Measurements from ENCODE around the gene HPS4. TPM values are rescaled to one million over a fixed set of nuclear protein-coding genes. Genes with fewer than 3 reads are reported as not detected.

HPS4 gene
- total and polyA plus RNA-seq, 2 experiments from 2014 or later, result 16.2 to 27.1 TPM

DNA sequence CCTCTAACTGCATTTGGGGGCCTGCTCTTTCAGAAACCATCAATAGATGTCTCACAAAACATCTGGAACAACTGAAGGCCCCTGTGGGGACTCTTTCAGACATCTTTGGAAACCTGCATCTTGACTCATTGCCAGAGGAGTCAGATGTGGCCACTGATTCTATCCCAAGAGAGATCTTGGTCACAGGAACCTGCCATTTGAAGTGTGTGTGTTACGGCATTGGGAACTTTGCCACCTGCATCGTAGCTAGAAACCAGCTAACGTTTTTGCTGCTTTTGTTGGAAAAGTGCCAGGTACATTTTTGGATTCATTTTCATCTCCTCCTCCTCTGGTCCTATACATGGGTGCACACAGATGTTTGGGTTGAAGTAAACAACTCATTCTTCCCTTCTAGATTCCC is 4.4 kb upstream of the HPS4 start:
- no peak overlapping the region for H3K4me3 ChIP-seq
- no peak overlapping the region for H3K4me2 ChIP-seq (ENCODE audit: unreplicated experiment)
- no peaks in the 10 kb centered on the region for H3K9me2 ChIP-seq (ENCODE audit: insufficient read depth)
- in situ Hi-C loops (cut with MboI), result no loop called here
- no peak for DNase-seq
- H4K20me1 ChIP-seq (ENCODE audit: insufficient read depth), result no peaks in the 10 kb centered on the region
- H3K9me3 ChIP-seq (ENCODE audit: low read depth), result no peaks in the 10 kb centered on the region
- H3K4me1 ChIP-seq (ENCODE audit: insufficient read depth), result peaks cover 13% of the 10 kb centered on the region
- TF ChIP-seq EZH2 (IDR thresholded peaks at IDR 0.05; ENCODE audit: insufficient read depth, poor library complexity, severe bottlenecking), result no peak
- no peak for TF ChIP-seq EZH2phosphoT487 (IDR thresholded peaks at IDR 0.05; ENCODE audit: insufficient read depth, low read depth)
- H3K9ac ChIP-seq, result no peak overlapping the region
- no peak overlapping the region for H2AFZ ChIP-seq
- no peaks in the 10 kb centered on the region for H3K27me3 ChIP-seq (replicated peaks; ENCODE audit: insufficient read depth)
- peaks cover 29% of the 10 kb centered on the region for H3K79me2 ChIP-seq (ENCODE audit: insufficient read depth)
- H3K36me3 ChIP-seq (ENCODE audit: low read depth), result peaks cover 22% of the 10 kb centered on the region
- H3K27ac ChIP-seq, result no peak overlapping the region
- WGBS, 2 experiments (ENCODE audit: low coverage in 1 of 2, low lambda C conversion rate in 2 of 2, missing lambda C conversion rate in 2 of 2), result 48 to 53% methylated on average over 3 of the region's 3 CpGs
- no peaks in the 10 kb centered on the region; the same call in 1 of the 2 replicates for H3F3A ChIP-seq (ENCODE audit: insufficient read depth)

DNA sequence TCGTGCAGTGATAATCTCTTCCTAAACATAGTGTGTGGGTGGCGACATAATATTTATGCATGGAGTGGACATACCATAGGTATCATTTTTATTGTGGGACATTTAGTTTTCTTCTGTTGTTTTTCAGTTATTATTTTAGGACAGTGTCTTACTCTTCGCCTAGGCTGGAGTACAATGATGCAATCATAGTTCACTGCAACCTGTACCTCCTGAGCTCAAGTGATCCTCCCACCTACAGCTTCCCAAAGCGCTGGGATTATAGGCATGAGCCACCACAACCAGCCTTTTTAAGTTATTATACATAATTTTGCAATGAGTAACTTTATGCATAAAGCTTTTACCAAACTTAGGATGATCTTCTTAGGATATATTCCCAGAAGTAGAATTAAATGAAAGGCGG is 2.8 kb upstream of the HPS4 start:
- 90 to 93% methylated on average over 5 of the region's 5 CpGs for WGBS, 2 experiments (ENCODE audit: low coverage in 1 of 2, low lambda C conversion rate in 2 of 2, missing lambda C conversion rate in 2 of 2)

DNA sequence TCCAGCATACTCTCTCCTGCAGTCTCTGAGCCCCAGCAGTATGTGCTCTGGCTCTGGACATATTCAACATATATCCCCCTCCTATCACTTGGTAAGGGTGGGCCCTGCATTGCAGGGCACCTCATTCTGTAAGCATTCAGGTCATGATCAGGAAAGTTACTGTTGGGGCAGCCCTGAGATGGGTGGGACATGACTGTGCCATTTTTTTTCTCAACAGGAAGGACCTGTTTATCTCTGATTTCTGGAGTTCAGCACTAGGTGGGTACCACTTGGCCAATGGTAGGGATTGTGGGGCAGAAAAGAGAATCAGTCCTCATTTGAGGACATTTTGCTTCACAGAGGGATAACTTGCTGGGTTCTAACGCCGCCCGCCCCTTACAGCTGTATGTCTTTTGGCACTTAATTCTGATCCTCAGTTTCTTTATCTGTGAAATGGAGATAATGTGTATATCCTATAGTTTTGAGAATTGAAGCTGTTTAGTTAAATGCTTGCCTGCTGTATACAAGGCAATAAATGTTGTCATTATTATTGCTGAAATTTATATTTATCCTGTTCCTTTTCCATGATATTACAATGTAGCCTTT is 2.3 kb upstream of the HPS4 start:
- peak overlapping the region; percentile 97 for H3K9ac ChIP-seq
- H3K79me2 ChIP-seq (ENCODE audit: insufficient read depth), result peaks cover 50% of the 10 kb centered on the region
- WGBS, 2 experiments (ENCODE audit: low coverage in 1 of 2, low lambda C conversion rate in 2 of 2, missing lambda C conversion rate in 2 of 2), result 70 to 75% methylated on average over 3 of the region's 3 CpGs
- H3F3A ChIP-seq (ENCODE audit: insufficient read depth), result no peaks in the 10 kb centered on the region; the same call in 1 of the 2 replicates
- H3K4me1 ChIP-seq (ENCODE audit: insufficient read depth), result peaks cover 20% of the 10 kb centered on the region
- TF ChIP-seq EZH2phosphoT487 (IDR thresholded peaks at IDR 0.05; ENCODE audit: insufficient read depth, low read depth) (no peak), EZH2 (IDR thresholded peaks at IDR 0.05; ENCODE audit: insufficient read depth, poor library complexity, severe bottlenecking) (no peak)
- no peak for DNase-seq
- 0 out of 2 replicates have a peak overlapping the region, but pooled peaks have one; percentile 81 for H3K4me3 ChIP-seq
- peaks cover 3% of the 10 kb centered on the region for H3K36me3 ChIP-seq (ENCODE audit: low read depth)
- peak overlapping the region; percentile 80 for H3K27ac ChIP-seq
- no peak overlapping the region for H3K4me2 ChIP-seq (ENCODE audit: unreplicated experiment)
- H2AFZ ChIP-seq, result no peak overlapping the region
- no peaks in the 10 kb centered on the region for H3K27me3 ChIP-seq (replicated peaks; ENCODE audit: insufficient read depth)
- in situ Hi-C loops (cut with MboI), result no loop called here
- no peaks in the 10 kb centered on the region for H3K9me3 ChIP-seq (ENCODE audit: low read depth)
- no peaks in the 10 kb centered on the region for H3K9me2 ChIP-seq (ENCODE audit: insufficient read depth)
- no peaks in the 10 kb centered on the region for H4K20me1 ChIP-seq (ENCODE audit: insufficient read depth)

More for the DNA sequence above, 2.8 kb upstream of the HPS4 start:
- TF ChIP-seq EZH2 (IDR thresholded peaks at IDR 0.05; ENCODE audit: insufficient read depth, poor library complexity, severe bottlenecking) (no peak), EZH2phosphoT487 (IDR thresholded peaks at IDR 0.05; ENCODE audit: insufficient read depth, low read depth) (no peak)
- Histone ChIP-seq H3F3A (ENCODE audit: insufficient read depth) (no peaks in the 10 kb centered on the region; the same call in 1 of the 2 replicates), H3K36me3 (ENCODE audit: low read depth) (peaks cover 8% of the 10 kb centered on the region), H3K79me2 (ENCODE audit: insufficient read depth) (peaks cover 45% of the 10 kb centered on the region), H3K27me3 (replicated peaks; ENCODE audit: insufficient read depth) (no peaks in the 10 kb centered on the region), H3K9me2 (ENCODE audit: insufficient read depth) (no peaks in the 10 kb centered on the region), H3K9ac (no peak overlapping the region), H2AFZ (no peak overlapping the region), H4K20me1 (ENCODE audit: insufficient read depth) (no peaks in the 10 kb centered on the region), H3K4me1 (ENCODE audit: insufficient read depth) (peaks cover 20% of the 10 kb centered on the region), H3K9me3 (ENCODE audit: low read depth) (no peaks in the 10 kb centered on the region), H3K4me3 (no peak overlapping the region), H3K4me2 (ENCODE audit: unreplicated experiment) (no peak overlapping the region), H3K27ac (no peak overlapping the region)
- DNase-seq, result no peak
- in situ Hi-C loops (cut with MboI), result no loop called here

DNA sequence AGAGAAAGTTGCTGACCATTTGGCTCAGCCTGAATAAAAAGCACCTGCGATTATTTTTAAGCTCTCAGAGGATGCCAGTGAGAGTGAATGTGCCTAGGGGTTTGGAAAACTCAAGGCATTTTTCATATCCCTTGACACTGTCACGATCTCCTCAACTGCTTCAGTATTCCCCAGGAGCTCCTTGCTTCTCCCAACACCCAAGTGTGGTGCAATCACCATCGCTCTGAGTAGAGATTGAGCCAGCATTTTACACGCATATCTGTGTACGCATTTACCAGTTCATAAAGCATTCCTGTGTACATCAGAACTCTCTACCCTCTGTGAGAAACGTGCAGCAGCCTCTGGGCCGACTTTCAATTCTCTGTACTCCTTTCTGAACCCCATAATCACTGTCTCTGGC is 1.4 kb upstream of the HPS4 start:
- Histone ChIP-seq H3F3A (ENCODE audit: insufficient read depth) (no peaks in the 10 kb centered on the region; the same call in 1 of the 2 replicates), H3K36me3 (ENCODE audit: low read depth) (no peaks in the 10 kb centered on the region; the same call in 1 of the 2 replicates), H3K79me2 (ENCODE audit: insufficient read depth) (peaks cover 54% of the 10 kb centered on the region), H3K4me3 (peak overlapping the region; percentile 81), H3K9ac (peak overlapping the region; percentile 97), H3K27me3 (replicated peaks; ENCODE audit: insufficient read depth) (no peaks in the 10 kb centered on the region), H4K20me1 (ENCODE audit: insufficient read depth) (no peaks in the 10 kb centered on the region), H3K4me1 (ENCODE audit: insufficient read depth) (peaks cover 20% of the 10 kb centered on the region), H2AFZ (peak overlapping the region; percentile 30; the same call in 1 of the 2 replicates), H3K9me2 (ENCODE audit: insufficient read depth) (no peaks in the 10 kb centered on the region), H3K27ac (peak overlapping the region; percentile 80), H3K4me2 (ENCODE audit: unreplicated experiment) (peak overlapping the region; percentile 76), H3K9me3 (ENCODE audit: low read depth) (no peaks in the 10 kb centered on the region)
- DNase-seq, result peak; percentile 75
- in situ Hi-C loops (cut with MboI), result no loop called here
- WGBS, 2 experiments (ENCODE audit: low coverage in 1 of 2, low lambda C conversion rate in 2 of 2, missing lambda C conversion rate in 2 of 2), result 23 to 26% methylated on average over 7 of the region's 7 CpGs
- TF ChIP-seq EZH2phosphoT487 (IDR thresholded peaks at IDR 0.05; ENCODE audit: insufficient read depth, low read depth) (no peak), EZH2 (IDR thresholded peaks at IDR 0.05; ENCODE audit: insufficient read depth, poor library complexity, severe bottlenecking) (no peak)
